HG02870 (cell line): ENCODE measurements around the gene MAB21L4.

Source experiments
- ATAC-seq: cut with Tn5 transposase; IDR thresholded peaks from one replicate; pipeline ENCODE4 v1.9.1; 2021; ENCODE audit warnings: mild to moderate bottlenecking, moderate library complexity; ENCODE audit not compliant: unreplicated experiment

Gene MAB21L4

GRCh38 chr2:240884745-240885144, 11.2 kb downstream of the MAB21L4 start:
- ATAC-seq: no peak

DNA sequence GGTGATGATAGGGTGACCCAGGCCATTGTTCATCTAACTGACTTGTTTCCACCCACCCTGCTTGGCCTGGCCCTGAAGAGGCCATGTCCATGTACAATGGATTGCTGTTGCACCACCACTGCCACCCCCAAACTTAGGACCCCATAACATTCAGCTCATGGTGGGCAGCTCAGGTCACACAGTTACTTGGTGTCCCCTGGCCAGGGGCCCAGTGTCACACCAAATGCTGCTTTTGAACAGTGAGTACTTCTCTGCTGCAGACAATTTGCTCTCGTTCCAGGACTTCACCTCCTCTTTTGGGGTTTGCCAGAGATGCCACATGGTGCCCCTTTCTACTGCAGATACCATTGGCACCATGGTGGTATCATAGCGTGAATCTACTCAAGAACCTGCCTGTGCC, 11.7 kb downstream of the MAB21L4 start:
- no peak for ATAC-seq

GRCh38 chr2:240881913-240882312, 14.0 kb downstream of the MAB21L4 start:
- no peak for ATAC-seq

- ATAC-seq: no peak
Measured at GRCh38 chr2:240879105-240879504, 16.9 kb downstream of the MAB21L4 start.

DNA sequence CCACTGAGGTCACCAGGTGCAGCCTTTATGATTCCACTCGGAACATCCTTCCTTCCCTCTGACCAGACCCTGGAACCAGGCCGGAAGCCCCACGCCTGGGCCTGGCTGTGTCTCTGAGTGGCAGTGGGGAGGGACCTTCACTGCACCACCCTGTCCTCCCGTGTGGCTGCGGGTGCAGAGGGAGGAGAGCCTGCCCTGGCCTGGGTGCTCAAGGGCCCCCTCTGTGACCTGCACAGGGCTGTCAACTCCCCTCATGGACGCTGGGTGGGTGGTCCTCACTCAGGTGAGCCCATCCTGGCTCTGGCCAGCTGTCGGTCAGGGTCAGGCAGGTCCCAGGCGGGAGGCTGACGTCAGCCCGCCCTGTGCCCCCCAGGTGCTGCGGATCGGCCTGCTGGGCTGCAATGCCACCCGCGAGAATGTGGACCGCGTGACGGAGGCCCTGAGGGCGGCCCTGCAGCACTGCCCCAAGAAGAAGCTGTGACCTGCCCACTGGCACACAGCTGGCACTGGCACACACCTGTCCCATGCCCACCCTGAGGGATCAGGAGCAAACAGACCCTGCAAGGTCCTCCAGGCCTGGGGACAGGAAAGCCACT, 17.5 kb downstream of the MAB21L4 start:
- ATAC-seq: no peak

DNA sequence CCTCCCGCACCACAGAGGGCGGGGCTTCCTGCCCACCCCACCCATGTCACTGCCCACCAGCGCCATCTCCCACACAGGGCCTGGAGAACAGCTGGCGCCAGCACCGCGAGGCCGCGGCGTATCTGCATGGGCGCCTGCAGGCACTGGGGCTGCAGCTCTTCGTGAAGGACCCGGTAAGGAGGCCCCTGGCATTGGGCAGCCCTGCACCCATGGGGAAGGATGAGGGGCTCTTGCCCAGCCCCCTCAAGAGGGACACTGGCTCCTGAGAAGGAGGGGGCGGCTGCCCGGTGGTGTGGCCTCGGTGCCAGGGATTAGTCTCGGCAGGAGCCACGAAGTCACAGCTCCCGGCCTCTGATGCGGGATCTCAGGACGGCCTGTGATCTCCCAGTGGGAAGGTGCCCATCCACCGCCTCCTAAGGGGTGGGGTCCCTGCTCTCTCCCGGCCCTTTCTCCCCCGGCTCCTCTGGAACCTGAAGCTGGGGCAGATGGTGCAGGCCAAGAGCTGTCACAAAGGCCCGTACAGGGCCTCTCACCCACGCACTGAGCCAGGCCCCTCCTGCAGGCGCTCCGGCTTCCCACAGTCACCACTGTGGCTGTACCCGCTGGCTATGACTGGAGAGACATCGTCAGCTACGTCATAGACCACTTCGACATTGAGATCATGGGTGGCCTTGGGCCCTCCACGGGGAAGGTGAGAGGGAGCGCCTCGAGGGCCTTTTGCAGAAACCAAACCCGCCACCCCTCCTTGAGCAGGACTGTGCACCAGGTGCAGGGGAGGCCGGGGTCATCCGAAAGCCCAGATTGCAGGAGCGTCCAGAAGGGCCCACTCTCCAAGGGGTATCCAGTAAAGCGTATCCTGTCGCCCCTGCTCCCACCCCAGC, 18.3 kb downstream of the MAB21L4 start:
- no peak for ATAC-seq

DNA sequence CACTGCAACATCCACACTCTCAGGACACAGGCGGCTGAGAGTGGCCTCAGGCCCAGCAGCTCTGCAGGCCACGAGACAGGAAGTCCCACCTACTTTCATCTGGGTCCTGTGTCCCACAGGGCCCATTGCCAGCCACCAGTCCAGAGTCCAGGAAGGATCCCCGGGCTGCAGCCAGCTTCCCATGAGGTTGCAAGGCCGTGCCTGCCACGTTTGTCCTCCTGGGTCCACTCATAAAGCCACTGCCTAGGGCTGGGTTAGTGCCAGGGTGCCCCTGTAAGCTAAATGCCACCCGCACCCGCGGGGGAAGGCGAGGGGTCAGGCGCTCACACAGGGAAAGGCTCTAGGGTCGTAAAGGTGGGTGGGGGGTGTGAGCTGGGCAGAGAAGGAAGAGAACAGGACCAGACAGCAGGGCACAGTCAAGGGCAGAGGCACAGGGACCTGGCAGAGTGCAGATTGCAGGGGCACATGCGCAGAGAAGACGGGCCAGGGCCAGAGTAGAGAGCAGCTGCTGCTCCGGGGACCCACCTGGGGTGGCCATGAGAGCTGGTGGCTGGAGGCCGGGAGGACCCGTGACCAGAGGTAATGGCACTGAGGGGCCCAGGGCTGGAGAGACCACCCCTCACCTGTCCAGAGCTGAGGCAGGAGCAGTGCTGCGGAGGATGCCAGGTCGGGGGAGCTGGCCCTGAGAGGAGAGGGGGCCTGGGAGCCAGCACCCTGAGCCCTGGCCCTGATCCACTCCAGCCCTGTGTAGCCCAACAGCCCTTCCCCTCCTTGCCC, 19.3 kb downstream of the MAB21L4 start:
- ATAC-seq: no peak

DNA sequence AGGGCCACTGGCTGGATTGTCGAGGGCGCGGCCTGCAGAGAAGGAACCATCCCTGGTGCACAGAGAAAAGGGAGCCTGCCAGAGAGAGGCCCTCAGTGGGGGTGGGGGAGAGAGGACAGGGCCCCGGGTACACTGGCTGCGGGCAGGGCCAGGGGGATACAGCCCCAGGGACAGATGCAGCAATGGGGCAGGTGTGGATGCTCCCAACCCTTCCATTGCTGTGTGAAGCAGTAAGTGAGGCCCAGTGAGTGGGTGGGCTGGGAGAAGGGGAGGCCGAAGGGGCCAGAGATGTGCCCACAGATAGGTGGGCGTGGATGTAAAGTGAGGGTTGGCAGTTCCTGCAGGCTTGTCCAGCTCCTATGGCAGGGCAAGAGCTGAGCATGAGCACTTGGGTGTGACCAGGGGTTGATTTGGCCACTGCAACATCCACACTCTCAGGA, 19.9 kb downstream of the MAB21L4 start:
- ATAC-seq: no peak

GRCh38 chr2:240875228-240876034, 20.5 kb downstream of the MAB21L4 start:
- no peak for ATAC-seq

GRCh38 chr2:240874715-240875227, 21.2 kb downstream of the MAB21L4 start:
- ATAC-seq: no peak

DNA sequence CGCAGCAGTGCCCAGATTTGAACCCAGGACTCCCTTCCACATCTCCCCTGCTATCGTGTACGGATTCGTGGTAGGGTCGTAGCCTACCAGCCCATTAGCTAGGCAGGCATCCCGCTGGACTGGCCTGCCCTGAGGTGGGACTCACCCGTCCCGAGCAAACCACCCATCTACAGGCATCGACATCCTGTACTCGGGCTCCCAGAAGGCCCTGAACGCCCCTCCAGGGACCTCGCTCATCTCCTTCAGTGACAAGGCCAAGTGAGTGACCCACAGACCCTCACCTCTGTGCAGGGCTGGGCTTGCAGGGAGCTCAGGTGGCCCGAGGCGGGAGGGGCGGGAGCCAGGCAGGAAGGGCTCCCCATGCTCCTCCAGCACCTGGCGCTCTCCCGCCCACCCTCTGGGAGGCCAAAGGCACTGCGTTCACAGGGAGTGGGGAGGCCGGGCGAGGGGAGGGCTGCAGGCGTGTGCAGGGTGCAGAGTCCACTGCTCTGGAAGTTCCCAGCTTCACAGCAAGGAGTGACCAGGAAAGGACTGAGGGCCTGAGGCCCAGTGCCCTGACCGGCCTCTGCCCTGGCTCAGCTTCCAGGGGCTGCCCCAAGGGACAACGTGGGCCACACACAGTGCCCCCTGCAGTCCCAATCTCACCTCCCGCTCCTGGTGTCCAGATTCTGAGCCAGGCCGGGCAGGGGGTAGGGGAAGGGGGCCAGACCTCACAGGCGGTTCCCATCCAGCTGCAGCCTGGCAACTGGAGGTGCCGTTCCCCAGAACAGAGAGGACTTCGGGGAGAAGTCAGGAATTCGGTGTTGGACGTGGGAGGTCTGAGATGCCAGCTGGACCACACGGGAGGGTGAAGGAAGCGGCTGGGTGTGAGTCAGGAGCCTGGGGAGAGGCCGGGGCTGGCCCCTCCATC, 21.9 kb downstream of the MAB21L4 start:
- ATAC-seq: no peak

DNA sequence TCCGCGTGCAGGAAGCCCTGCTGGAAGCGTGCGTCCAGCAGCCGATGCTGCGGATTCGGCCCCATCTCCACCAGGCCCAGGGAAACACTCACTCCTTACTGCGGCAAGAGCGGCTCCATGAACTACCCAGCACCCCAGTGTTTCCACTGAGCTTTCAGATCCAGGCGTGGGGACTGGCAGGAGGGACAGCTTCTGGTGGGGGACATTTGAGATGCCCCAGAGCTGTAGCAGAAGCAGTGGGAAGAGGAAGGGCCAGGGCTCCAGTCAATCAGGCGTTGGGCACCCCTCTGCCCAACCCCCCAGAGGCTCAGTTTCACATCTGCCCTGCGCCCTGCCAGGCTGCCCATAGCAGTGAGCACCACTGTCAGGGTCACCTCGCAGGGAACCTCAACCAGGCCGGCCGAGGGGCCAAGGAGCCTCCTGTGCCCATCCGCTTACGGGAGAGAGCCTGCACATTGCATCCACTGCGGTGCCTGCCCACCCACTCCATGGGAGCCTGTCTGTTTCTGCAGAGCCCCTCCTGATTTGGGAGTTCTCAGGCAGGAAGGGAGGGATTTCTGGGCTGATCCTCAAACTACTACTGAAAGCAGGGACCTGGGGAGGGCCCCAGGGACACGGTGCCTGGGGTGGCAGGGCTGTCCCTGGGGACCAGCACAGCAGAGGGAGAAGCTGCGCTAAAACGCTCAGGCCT, 22.7 kb downstream of the MAB21L4 start:
- no peak for ATAC-seq

DNA sequence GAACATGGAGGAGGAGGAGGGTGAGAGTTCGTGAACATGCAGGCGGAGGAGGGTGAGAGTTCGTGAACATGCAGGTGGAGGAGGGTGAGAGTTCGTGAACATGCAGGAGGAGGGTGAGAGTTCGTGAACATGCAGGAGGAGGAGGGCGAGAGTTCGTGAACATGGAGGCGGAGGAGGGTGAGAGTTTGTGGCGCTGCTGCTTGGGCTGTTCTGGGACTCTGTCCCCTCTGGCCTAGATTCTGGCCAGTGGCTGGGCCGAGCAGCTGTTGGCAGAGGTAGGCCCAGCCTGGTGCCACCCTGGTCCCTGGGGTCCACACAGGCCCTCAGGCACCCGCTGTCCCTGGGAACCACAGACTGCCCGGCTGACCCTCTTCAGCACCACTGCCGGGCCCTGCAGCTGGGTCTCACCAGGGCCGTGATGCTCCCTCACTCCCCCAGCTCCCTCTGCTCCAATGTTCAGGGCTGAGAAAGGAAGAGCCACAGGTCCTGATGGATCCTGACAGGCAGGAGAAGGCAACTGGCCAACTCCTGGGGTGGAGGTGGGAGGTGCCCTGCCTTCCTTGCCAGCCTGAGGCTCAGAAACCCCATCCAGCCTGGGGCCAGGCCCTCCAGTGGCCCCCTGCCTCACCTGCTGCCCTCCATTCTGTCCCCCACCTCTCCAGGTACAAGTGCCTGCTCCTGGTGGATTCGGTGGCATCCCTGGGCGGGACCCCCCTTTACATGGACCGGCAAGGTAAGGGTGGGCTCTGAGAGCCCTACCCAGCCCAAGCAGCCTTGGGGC, 23.4 kb downstream of the MAB21L4 start:
- ATAC-seq: no peak

GRCh38 chr2:240871071-240871958, 24.6 kb downstream of the MAB21L4 start:
- ATAC-seq: no peak

GRCh38 chr2:240869956-240870875, 25.7 kb downstream of the MAB21L4 start:
- ATAC-seq: no peak
